Right atrium auricular region (tissue), 2 donors: Measurements from ENCODE around the gene BMP7. TPM values are rescaled to one million over a fixed set of nuclear protein-coding genes. Genes with fewer than 3 reads are reported as not detected.

ENCODE experiments used
- DNase-seq: peaks from one replicate; pipeline ENCODE4 v3.0.0-alpha.2; 2019; ENCODE audit warnings: low spot score
- H3K27ac ChIP-seq, 2 donors: fragments of 200-600 bp; sonication (generic); 1 replicate in 1 of 2; 2 replicates in 1 of 2; pipeline ENCODE4 v1.5.1; 2016 to 2019
- H3K27me3 ChIP-seq, 2 donors: fragments of 200-600 bp; sonication (generic); one replicate each; pipeline versions ENCODE4 v1.5.1 to v1.6.0; 2017 to 2019
- H3K36me3 ChIP-seq: fragments of 200-600 bp; sonication (generic); one replicate; pipeline ENCODE4 v1.5.1; 2016
- H3K4me1 ChIP-seq, 2 donors: fragments of 200-600 bp; sonication (generic); one replicate each; pipeline versions ENCODE4 v1.5.1 to v1.6.0; 2017 to 2019
- H3K4me3 ChIP-seq, 2 donors: fragments of 200-600 bp; sonication (generic); 1 replicate in 1 of 2; 2 replicates in 1 of 2; pipeline ENCODE4 v1.5.1; 2017 to 2019; ENCODE audit warnings: mild to moderate bottlenecking in 1 of 2, moderate library complexity in 1 of 2
- H3K9me3 ChIP-seq, 2 donors: fragments of 200-600 bp; sonication (generic); one replicate each; pipeline ENCODE4 v1.5.1; 2019
- CTCF ChIP-seq, 2 donors: fragments of 200-600 bp; sonication (generic); IDR thresholded peaks; one replicate each; pipeline ENCODE4 v1.5.1; 2019; ENCODE audit warnings: antibody characterized with exemption in 2 of 2
- total RNA-seq, 2 donors: library from RNA; depleted of rRNA; stranded (reverse); fragments of >200 nt; gene quantifications; one replicate each; pipeline ENCODE4 v1.1.0, GENCODE V29; 2016

The BMP7 gene
- total RNA-seq, 2 donors from 2014 or later, result 15.1 to 23.0 TPM

- Histone ChIP-seq H3K4me3 (no peak overlapping the region), H3K27me3 (no peaks in the 10 kb centered on the region), H3K27ac (no peak overlapping the region), H3K4me1 (no peaks in the 10 kb centered on the region), H3K36me3 (no peaks in the 10 kb centered on the region), H3K9me3 (no peaks in the 10 kb centered on the region)
- DNase-seq, result no peak
- no peak for TF ChIP-seq CTCF (IDR thresholded peaks at IDR 0.05)
These were observed 12.0 kb upstream of the BMP7 start for GRCh38 chr20:57278457-57278856.

GRCh38 chr20:57277398-57278105 lies 11.1 kb upstream of the BMP7 start:
- no peak overlapping the region for H3K27ac ChIP-seq
- no peaks in the 10 kb centered on the region for H3K36me3 ChIP-seq
- no peaks in the 10 kb centered on the region for H3K27me3 ChIP-seq
- H3K4me3 ChIP-seq, result no peak overlapping the region
- DNase-seq, result no peak
- no peak for TF ChIP-seq CTCF (IDR thresholded peaks at IDR 0.05)
- H3K9me3 ChIP-seq, result no peaks in the 10 kb centered on the region
- H3K4me1 ChIP-seq, result no peaks in the 10 kb centered on the region

GRCh38 chr20:57276221-57276620 lies 9.8 kb upstream of the BMP7 start:
- TF ChIP-seq CTCF (IDR thresholded peaks at IDR 0.05), result no peak
- no peak overlapping the region for H3K27ac ChIP-seq
- no peaks in the 10 kb centered on the region for H3K9me3 ChIP-seq
- H3K4me1 ChIP-seq, result no peaks in the 10 kb centered on the region
- DNase-seq, result no peak
- no peaks in the 10 kb centered on the region for H3K27me3 ChIP-seq
- H3K4me3 ChIP-seq, result no peak overlapping the region
- H3K36me3 ChIP-seq, result no peaks in the 10 kb centered on the region

- H3K27ac ChIP-seq, result no peak overlapping the region
- no peak for TF ChIP-seq CTCF (IDR thresholded peaks at IDR 0.05)
- no peaks in the 10 kb centered on the region for H3K27me3 ChIP-seq
- no peaks in the 10 kb centered on the region for H3K36me3 ChIP-seq
- H3K4me3 ChIP-seq, result no peak overlapping the region
- H3K9me3 ChIP-seq, result no peaks in the 10 kb centered on the region
- no peaks in the 10 kb centered on the region for H3K4me1 ChIP-seq
- DNase-seq, result no peak
These were observed 9.4 kb upstream of the BMP7 start for GRCh38 chr20:57275813-57276212.

- no peak for TF ChIP-seq CTCF (IDR thresholded peaks at IDR 0.05)
- Histone ChIP-seq H3K27me3 (no peaks in the 10 kb centered on the region), H3K9me3 (no peaks in the 10 kb centered on the region), H3K4me3 (no peak overlapping the region), H3K4me1 (no peaks in the 10 kb centered on the region), H3K27ac (no peak overlapping the region), H3K36me3 (no peaks in the 10 kb centered on the region)
- no peak for DNase-seq
These were observed 8.9 kb upstream of the BMP7 start for GRCh38 chr20:57275334-57275733.

GRCh38 chr20:57274846-57275245 lies 8.4 kb upstream of the BMP7 start:
- no peaks in the 10 kb centered on the region for H3K36me3 ChIP-seq
- no peak overlapping the region for H3K4me3 ChIP-seq
- no peak overlapping the region for H3K27ac ChIP-seq
- no peak for TF ChIP-seq CTCF (IDR thresholded peaks at IDR 0.05)
- DNase-seq, result no peak
- no peaks in the 10 kb centered on the region for H3K4me1 ChIP-seq
- no peaks in the 10 kb centered on the region for H3K27me3 ChIP-seq
- H3K9me3 ChIP-seq, result no peaks in the 10 kb centered on the region
